Keratinocyte (primary cell): ENCODE data around the gene CXCL12. TPM values are rescaled to one million over a fixed set of nuclear protein-coding genes. Genes with fewer than 3 reads are reported as not detected.

Experiments
- DNase-seq: peaks from one replicate; pipeline ENCODE4 v3.0.0-alpha.2; 2011; ENCODE audit warnings: low read depth, missing footprints, low spot score
- FAIRE-seq: peaks from 2 replicates; lab custom pipeline; 2011; peaks lifted over from hg19 to GRCh38; lab: Jason Lieb, UNC
- H2AFZ ChIP-seq: 2 replicates; pipeline ENCODE4 v1.6.0; 2012; ENCODE audit warnings: low read length, control low read depth, inconsistent platforms; ENCODE audit not compliant: control insufficient read depth
- H3K27ac ChIP-seq: 2 replicates; pipeline ENCODE4 v1.5.1; 2011; ENCODE audit warnings: low read length; ENCODE audit not compliant: control insufficient read depth, insufficient read depth
- H3K27me3 ChIP-seq: 3 replicates; pipeline ENCODE4 v1.6.0; 2011; ENCODE audit warnings: low read length; ENCODE audit not compliant: control insufficient read depth, insufficient read depth; ENCODE audit errors: extremely low read depth
- H3K36me3 ChIP-seq, 2 experiments: 2 replicates in 1 of 2; 3 replicates in 1 of 2; pipeline ENCODE4 v1.5.1; 2011; ENCODE audit warnings: low read length in 2 of 2, mild to moderate bottlenecking in 1 of 2; ENCODE audit not compliant: control insufficient read depth in 2 of 2, insufficient read depth in 2 of 2; ENCODE audit errors: extremely low read depth in 1 of 2
- H3K4me1 ChIP-seq: 3 replicates; pipeline ENCODE4 v1.5.1; 2011; ENCODE audit warnings: low read length; ENCODE audit not compliant: control insufficient read depth, insufficient read depth; ENCODE audit errors: extremely low read depth
- H3K4me2 ChIP-seq: 3 replicates; pipeline ENCODE4 v1.6.0; 2011; ENCODE audit warnings: low read depth, low read length; ENCODE audit not compliant: control insufficient read depth, insufficient read depth; ENCODE audit errors: extremely low read depth
- H3K4me3 ChIP-seq, 3 experiments: fragments of 200-600 bp in 1 of 3; sonication (generic) in 1 of 3; 2 replicates in 2 of 3; 3 replicates in 1 of 3; pipeline ENCODE4 v1.5.1; 2011 to 2016; ENCODE audit warnings: low read length in 3 of 3, mild to moderate bottlenecking in 3 of 3, control low read depth in 2 of 3, inconsistent platforms in 1 of 3, low read depth in 1 of 3, mixed read lengths in 1 of 3, mixed run types in 1 of 3, moderate library complexity in 1 of 3; ENCODE audit not compliant: control insufficient read depth in 2 of 3, insufficient read depth in 2 of 3; ENCODE audit errors: extremely low read depth in 1 of 3
- H3K79me2 ChIP-seq: 2 replicates; pipeline ENCODE4 v1.6.0; 2012; ENCODE audit warnings: low read length; ENCODE audit not compliant: control insufficient read depth, insufficient read depth
- H3K9ac ChIP-seq: 3 replicates; pipeline ENCODE4 v1.6.0; 2011; ENCODE audit warnings: low read length; ENCODE audit not compliant: control insufficient read depth, insufficient read depth; ENCODE audit errors: extremely low read depth
- H3K9me1 ChIP-seq: 3 replicates; pipeline ENCODE4 v1.6.0; 2011; ENCODE audit warnings: low read length; ENCODE audit not compliant: control insufficient read depth, insufficient read depth; ENCODE audit errors: extremely low read depth
- H3K9me3 ChIP-seq: 2 replicates; pipeline ENCODE4 v1.5.1; 2012; ENCODE audit warnings: low read depth, low read length; ENCODE audit not compliant: control insufficient read depth
- H4K20me1 ChIP-seq: 3 replicates; pipeline ENCODE4 v1.6.0; 2011; ENCODE audit warnings: low read length; ENCODE audit not compliant: control insufficient read depth, insufficient read depth; ENCODE audit errors: extremely low read depth
- EZH2 ChIP-seq: IDR thresholded peaks from one replicate; pipeline ENCODE4 v1.6.1; 2012; ENCODE audit warnings: inconsistent platforms, mild to moderate bottlenecking, low read length, moderate library complexity
- dilution Hi-C: fragments of 300-500 bp; cut with MboI; formaldehyde crosslinking; loops from one replicate; pipeline ENCODE4 v1.7.0; 2020; ENCODE audit warnings: low sequenced_read_pairs; ENCODE audit not compliant: extremely low pct_ligation_motif_present
- polyA plus RNA-seq, 5 experiments: library from polyadenylated mRNA; depleted of rRNA in 3 of 5; stranded (reverse) in 3 of 5; stranded (forward) in 1 of 5; unstranded in 1 of 5; fragments of >200 nt; gene quantifications; 1 replicate in 1 of 5; 2 replicates in 3 of 5; 3 replicates in 1 of 5; pipeline versions ENCODE4 v1.2.1 to v1.2.3, GENCODE V29; 2011 to 2012; ENCODE audit warnings: missing spikeins in 2 of 5, low read depth in 1 of 5, low replicate concordance in 1 of 5
- TF ChIP-seq, protein P1 (sequence below), 3 experiments: IDR thresholded peaks in 1 of 3; conservative IDR thresholded peaks in 1 of 3; optimal IDR thresholded peaks in 1 of 3; 2 replicates in 2 of 3; 3 replicates in 1 of 3; pipeline versions ENCODE3 to v1.5.1; 2011; ENCODE audit warnings: low read length in 3 of 3, mild to moderate bottlenecking in 3 of 3, moderate library complexity in 2 of 3, control low read depth in 1 of 3, inconsistent platforms in 1 of 3; ENCODE audit not compliant: insufficient read depth in 2 of 3; ENCODE audit errors: extremely low read depth in 1 of 3

The CXCL12 gene
- polyA plus RNA-seq, 1 donor (not counting 4 experiments of a cell fraction or from before 2014, with no cell fraction given) = not detected

DNA sequence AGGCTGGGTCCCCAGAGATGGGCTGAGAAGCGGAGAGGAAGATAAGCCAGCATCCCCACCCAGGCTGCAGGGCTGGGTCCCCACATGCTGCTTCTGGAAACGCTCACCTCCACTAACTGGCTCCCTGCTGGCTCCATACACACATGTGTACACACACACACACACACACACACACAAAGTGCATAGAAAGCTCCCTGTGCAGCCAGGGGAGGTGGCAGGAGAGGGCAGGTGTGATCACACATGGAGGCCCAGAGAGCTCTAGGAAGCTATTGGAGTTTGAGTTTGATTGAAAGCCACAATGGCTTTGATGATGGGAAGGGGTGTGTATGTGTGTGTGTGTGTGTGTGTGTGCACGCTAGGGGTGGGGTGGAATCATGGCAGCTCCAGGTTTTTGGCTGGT is 29.3 kb downstream of the CXCL12 start:
- H3K79me2 ChIP-seq = no peaks in the 10 kb centered on the region
- no peaks in the 10 kb centered on the region for H3K36me3 ChIP-seq
- no peaks in the 10 kb centered on the region for H3K4me1 ChIP-seq
- FAIRE-seq = no peak
- H3K9ac ChIP-seq = no peak overlapping the region
- TF ChIP-seq, protein P1, sequence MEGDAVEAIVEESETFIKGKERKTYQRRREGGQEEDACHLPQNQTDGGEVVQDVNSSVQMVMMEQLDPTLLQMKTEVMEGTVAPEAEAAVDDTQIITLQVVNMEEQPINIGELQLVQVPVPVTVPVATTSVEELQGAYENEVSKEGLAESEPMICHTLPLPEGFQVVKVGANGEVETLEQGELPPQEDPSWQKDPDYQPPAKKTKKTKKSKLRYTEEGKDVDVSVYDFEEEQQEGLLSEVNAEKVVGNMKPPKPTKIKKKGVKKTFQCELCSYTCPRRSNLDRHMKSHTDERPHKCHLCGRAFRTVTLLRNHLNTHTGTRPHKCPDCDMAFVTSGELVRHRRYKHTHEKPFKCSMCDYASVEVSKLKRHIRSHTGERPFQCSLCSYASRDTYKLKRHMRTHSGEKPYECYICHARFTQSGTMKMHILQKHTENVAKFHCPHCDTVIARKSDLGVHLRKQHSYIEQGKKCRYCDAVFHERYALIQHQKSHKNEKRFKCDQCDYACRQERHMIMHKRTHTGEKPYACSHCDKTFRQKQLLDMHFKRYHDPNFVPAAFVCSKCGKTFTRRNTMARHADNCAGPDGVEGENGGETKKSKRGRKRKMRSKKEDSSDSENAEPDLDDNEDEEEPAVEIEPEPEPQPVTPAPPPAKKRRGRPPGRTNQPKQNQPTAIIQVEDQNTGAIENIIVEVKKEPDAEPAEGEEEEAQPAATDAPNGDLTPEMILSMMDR (optimal IDR thresholded peaks at IDR 0.05 in 1 of 3, IDR thresholded peaks at IDR 0.05 in 1 of 3, conservative IDR thresholded peaks at IDR 0.05 in 1 of 3; ENCODE audit: extremely low read depth in 1 of 3, insufficient read depth in 2 of 3, low read length in 3 of 3) = no peak
- TF ChIP-seq EZH2 = no peak
- dilution Hi-C loops = no loop called here
- H3K9me3 ChIP-seq = peaks cover 2% of the 10 kb centered on the region
- no peaks in the 10 kb centered on the region for H3K27me3 ChIP-seq
- no peak for DNase-seq
- H3K4me3 ChIP-seq = no peak overlapping the region
- no peak overlapping the region for H3K4me2 ChIP-seq
- no peaks in the 10 kb centered on the region for H3K9me1 ChIP-seq
- no peaks in the 10 kb centered on the region for H4K20me1 ChIP-seq
- no peak overlapping the region for H3K27ac ChIP-seq
- no peak overlapping the region for H2AFZ ChIP-seq

DNA sequence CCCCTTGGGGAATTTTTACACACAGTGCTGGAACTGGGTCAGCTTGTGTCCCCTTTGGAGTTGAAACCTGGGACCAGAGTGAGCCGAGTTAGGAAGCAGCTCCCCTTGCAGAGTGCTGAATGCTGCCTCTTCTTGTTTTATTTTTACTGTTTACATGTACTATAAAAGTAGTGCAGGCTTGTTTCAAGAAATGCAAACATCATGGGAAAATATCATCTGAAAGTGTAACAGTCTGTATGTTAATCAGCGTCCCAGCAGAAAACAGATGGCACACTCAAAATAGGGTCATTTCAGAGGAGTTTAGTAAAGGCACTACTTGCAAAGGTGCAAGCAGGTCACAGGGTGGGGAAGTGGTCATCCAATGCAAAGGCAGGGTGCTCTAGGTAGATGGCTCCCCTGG is 30.1 kb downstream of the CXCL12 start:
- dilution Hi-C loops = no loop called here
- no peaks in the 10 kb centered on the region for H3K9me1 ChIP-seq
- no peak overlapping the region for H2AFZ ChIP-seq
- no peak for TF ChIP-seq EZH2
- TF ChIP-seq, protein P1 (optimal IDR thresholded peaks at IDR 0.05 in 1 of 3, IDR thresholded peaks at IDR 0.05 in 1 of 3, conservative IDR thresholded peaks at IDR 0.05 in 1 of 3; ENCODE audit: extremely low read depth in 1 of 3, insufficient read depth in 2 of 3, low read length in 3 of 3) = no peak
- H3K27ac ChIP-seq = no peak overlapping the region
- H3K36me3 ChIP-seq = no peaks in the 10 kb centered on the region
- H3K4me2 ChIP-seq = no peak overlapping the region
- H3K4me3 ChIP-seq = no peak overlapping the region
- FAIRE-seq (no peak), DNase-seq (no peak)
- no peaks in the 10 kb centered on the region for H3K27me3 ChIP-seq
- H3K79me2 ChIP-seq = no peaks in the 10 kb centered on the region
- no peak overlapping the region for H3K9ac ChIP-seq
- peaks cover 2% of the 10 kb centered on the region for H3K9me3 ChIP-seq
- no peaks in the 10 kb centered on the region for H4K20me1 ChIP-seq
- H3K4me1 ChIP-seq = no peaks in the 10 kb centered on the region
